GM21619 (cell line): ENCODE measurements around the gene SH3D19.

Source experiments
- ATAC-seq: cut with Tn5 transposase; IDR thresholded peaks from one replicate; pipeline ENCODE4 v1.9.1; 2021; ENCODE audit not compliant: unreplicated experiment

SH3D19 gene

GRCh38 chr4:151202381-151202780 is 123.0 kb downstream of the SH3D19 start:
- ATAC-seq: no peak

GRCh38 chr4:151199319-151200190 is 125.8 kb downstream of the SH3D19 start:
- ATAC-seq: no peak

GRCh38 chr4:151198748-151199147 is 126.7 kb downstream of the SH3D19 start:
- ATAC-seq: no peak

GRCh38 chr4:151197247-151197646 is 128.2 kb downstream of the SH3D19 start:
- ATAC-seq: no peak

- no peak for ATAC-seq
Observed at GRCh38 chr4:151195801-151196200, 129.6 kb downstream of the SH3D19 start.

GRCh38 chr4:151193414-151193813 is 132.0 kb downstream of the SH3D19 start:
- ATAC-seq: no peak

GRCh38 chr4:151192556-151193235 is 132.7 kb downstream of the SH3D19 start:
- no peak for ATAC-seq

GRCh38 chr4:151184523-151185458 is 140.6 kb downstream of the SH3D19 start:
- no peak for ATAC-seq

GRCh38 chr4:151182455-151182996 is 142.9 kb downstream of the SH3D19 start:
- ATAC-seq: no peak

GRCh38 chr4:151176685-151177084 is 148.7 kb downstream of the SH3D19 start:
- ATAC-seq: no peak

- ATAC-seq: no peak
Observed at GRCh38 chr4:151175754-151176631, 149.4 kb downstream of the SH3D19 start.

GRCh38 chr4:151175233-151175632 is 150.2 kb downstream of the SH3D19 start:
- no peak for ATAC-seq

GRCh38 chr4:151174784-151175183 is 150.6 kb downstream of the SH3D19 start:
- no peak for ATAC-seq

GRCh38 chr4:151173871-151174270 is 151.5 kb downstream of the SH3D19 start:
- no peak for ATAC-seq

- no peak for ATAC-seq
Observed at GRCh38 chr4:151169900-151170299, 155.5 kb downstream of the SH3D19 start.

GRCh38 chr4:151169223-151169622 is 156.2 kb downstream of the SH3D19 start:
- ATAC-seq: no peak

GRCh38 chr4:151167561-151167960 is 157.8 kb downstream of the SH3D19 start:
- no peak for ATAC-seq

- ATAC-seq: no peak
Observed at GRCh38 chr4:151166636-151167035, 158.8 kb downstream of the SH3D19 start.

- no peak for ATAC-seq
Observed at GRCh38 chr4:151165205-151166000, 160.0 kb downstream of the SH3D19 start.
